Neural progenitor cell (in vitro differentiated cells): ENCODE results near the gene PLEKHJ1. TPM values are rescaled to one million over a fixed set of nuclear protein-coding genes. Genes with fewer than 3 reads are reported as not detected.
A peak's percentile ranks its signal among the peaks of the same experiment; 100 is the strongest.

Experiments used
- DNase-seq: peaks from one replicate; pipeline ENCODE4 v3.0.0-alpha.2; 2016; ENCODE audit warnings: low spot score
- H2AFZ ChIP-seq: fragments of 200-600 bp; sonication (generic); replicated peaks from 2 replicates; pipeline ENCODE4 v1.6.1; 2016; ENCODE audit warnings: antibody characterized with exemption
- H3F3A ChIP-seq: fragments of 200-600 bp; sonication (generic); 2 replicates; pipeline ENCODE4 v1.6.1; 2016; ENCODE audit warnings: antibody characterized with exemption, low read depth
- H3K27ac ChIP-seq: fragments of 200-600 bp; sonication (generic); 2 replicates; pipeline ENCODE4 v1.5.1; 2016; ENCODE audit warnings: mild to moderate bottlenecking
- H3K27me3 ChIP-seq: fragments of 200-600 bp; sonication (generic); 2 replicates; pipeline ENCODE4 v1.6.1; 2016; ENCODE audit warnings: mild to moderate bottlenecking, moderate library complexity
- H3K36me3 ChIP-seq: fragments of 200-600 bp; sonication (generic); 2 replicates; pipeline ENCODE4 v1.5.1; 2016
- H3K4me1 ChIP-seq: fragments of 200-600 bp; sonication (generic); 2 replicates; pipeline ENCODE4 v1.6.1; 2016; ENCODE audit warnings: mixed run types
- H3K4me2 ChIP-seq: fragments of 200-600 bp; sonication (generic); 2 replicates; pipeline ENCODE4 v1.6.1; 2016
- H3K4me3 ChIP-seq: fragments of 200-600 bp; sonication (generic); 2 replicates; pipeline ENCODE4 v1.5.1; 2016
- H3K79me2 ChIP-seq: fragments of 200-600 bp; sonication (generic); 2 replicates; pipeline ENCODE4 v1.6.1; 2016; ENCODE audit warnings: low read depth
- H3K9ac ChIP-seq: fragments of 200-600 bp; sonication (generic); 2 replicates; pipeline ENCODE4 v1.6.1; 2016
- H3K9me3 ChIP-seq: fragments of 200-600 bp; sonication (generic); 2 replicates; pipeline ENCODE4 v1.5.1; 2016; ENCODE audit warnings: low read depth
- H4K20me1 ChIP-seq: fragments of 200-600 bp; sonication (generic); 2 replicates; pipeline ENCODE4 v1.6.1; 2016; ENCODE audit warnings: low read depth
- H3K27ac Mint-ChIP-seq: 3 replicates; pipeline ENCODE4 v1.8.0; 2021; ENCODE audit warnings: mixed read lengths
- H3K27me3 Mint-ChIP-seq: 2 replicates; pipeline ENCODE4 v1.8.0; 2022; ENCODE audit warnings: low read depth, mild to moderate bottlenecking, inconsistent platforms, moderate library complexity, mixed read lengths; ENCODE audit not compliant: insufficient read depth
- H3K36me3 Mint-ChIP-seq: 3 replicates; pipeline ENCODE4 v1.8.0; 2021; ENCODE audit warnings: mixed read lengths
- H3K4me1 Mint-ChIP-seq: 3 replicates; pipeline ENCODE4 v1.8.0; 2021; ENCODE audit warnings: mixed read lengths
- H3K4me3 Mint-ChIP-seq: 3 replicates; pipeline ENCODE4 v1.8.0; 2021; ENCODE audit warnings: mild to moderate bottlenecking, moderate library complexity, mixed read lengths
- H3K9me3 Mint-ChIP-seq: 3 replicates; pipeline ENCODE4 v1.8.0; 2020; ENCODE audit warnings: mixed read lengths
- CTCF ChIP-seq: fragments of 200-600 bp; sonication (generic); IDR thresholded peaks from 2 replicates; pipeline ENCODE4 v1.5.1; 2017; ENCODE audit warnings: antibody characterized with exemption, mild to moderate bottlenecking
- EZH2 ChIP-seq: fragments of 200-600 bp; sonication (generic); IDR thresholded peaks from 2 replicates; pipeline ENCODE4 v1.6.1; 2017; ENCODE audit warnings: antibody characterized with exemption, mild to moderate bottlenecking, moderate library complexity
- EZH2phosphoT487 ChIP-seq: fragments of 200-600 bp; sonication (generic); IDR thresholded peaks from 2 replicates; pipeline ENCODE4 v1.6.1; 2017; ENCODE audit warnings: antibody characterized with exemption
- total RNA-seq: library from RNA; depleted of rRNA; stranded (reverse); fragments of >200 nt; gene quantifications from 2 replicates; pipeline ENCODE4 v1.2.3, GENCODE V29; 2015; ENCODE audit warnings: low replicate concordance

PLEKHJ1 gene
- total RNA-seq, 1 donor from 2014 or later, result 77.6 TPM

GRCh38 chr19:2216361-2217225, 19.5 kb downstream of the PLEKHJ1 start:
- no peaks in the 10 kb centered on the region for H3K4me1 ChIP-seq
- H2AFZ ChIP-seq, result no peak overlapping the region
- H3K27me3 Mint-ChIP-seq, result peaks cover 5% of the 10 kb centered on the region
- H3K4me1 Mint-ChIP-seq, result no peaks in the 10 kb centered on the region
- no peaks in the 10 kb centered on the region for H3K79me2 ChIP-seq
- no peak overlapping the region for H3K9ac ChIP-seq
- H3K27ac ChIP-seq, result no peak overlapping the region
- TF ChIP-seq CTCF, result no peak
- TF ChIP-seq EZH2, result no peak
- no peak for TF ChIP-seq EZH2phosphoT487
- no peak overlapping the region for H3K4me2 ChIP-seq
- no peaks in the 10 kb centered on the region for H3K27me3 ChIP-seq
- no peak overlapping the region for H3K4me3 Mint-ChIP-seq
- H3F3A ChIP-seq, result no peaks in the 10 kb centered on the region
- no peaks in the 10 kb centered on the region for H3K9me3 ChIP-seq
- H3K4me3 ChIP-seq, result no peak overlapping the region
- no peak for DNase-seq
- no peaks in the 10 kb centered on the region for H4K20me1 ChIP-seq
- H3K27ac Mint-ChIP-seq, result no peak overlapping the region
- H3K36me3 Mint-ChIP-seq, result peaks cover 20% of the 10 kb centered on the region
- no peaks in the 10 kb centered on the region for H3K9me3 Mint-ChIP-seq
- H3K36me3 ChIP-seq, result no peaks in the 10 kb centered on the region

- no peak overlapping the region for H3K4me3 ChIP-seq
- no peaks in the 10 kb centered on the region for H3K9me3 Mint-ChIP-seq
- no peak overlapping the region for H3K4me3 Mint-ChIP-seq
- no peaks in the 10 kb centered on the region for H3K36me3 ChIP-seq
- H3K9me3 ChIP-seq, result no peaks in the 10 kb centered on the region
- no peaks in the 10 kb centered on the region for H3K79me2 ChIP-seq
- TF ChIP-seq EZH2phosphoT487 (no peak), CTCF (no peak), EZH2 (no peak)
- H3K27me3 ChIP-seq, result no peaks in the 10 kb centered on the region
- H4K20me1 ChIP-seq, result no peaks in the 10 kb centered on the region
- no peaks in the 10 kb centered on the region for H3F3A ChIP-seq
- DNase-seq, result peak; percentile 44
- peaks cover 7% of the 10 kb centered on the region for H3K27me3 Mint-ChIP-seq
- no peaks in the 10 kb centered on the region for H3K4me1 Mint-ChIP-seq
- no peak overlapping the region for H3K4me2 ChIP-seq
- H2AFZ ChIP-seq, result no peak overlapping the region
- no peak overlapping the region for H3K27ac ChIP-seq
- H3K27ac Mint-ChIP-seq, result no peak overlapping the region
- H3K36me3 Mint-ChIP-seq, result peaks cover 25% of the 10 kb centered on the region
- no peaks in the 10 kb centered on the region for H3K4me1 ChIP-seq
- H3K9ac ChIP-seq, result no peak overlapping the region
Observed at GRCh38 chr19:2215281-2215751, 20.8 kb downstream of the PLEKHJ1 start.

- H3K9me3 ChIP-seq, result no peaks in the 10 kb centered on the region
- H3K27ac Mint-ChIP-seq, result no peak overlapping the region
- no peak for DNase-seq
- no peak overlapping the region for H3K9ac ChIP-seq
- no peaks in the 10 kb centered on the region for H3K79me2 ChIP-seq
- H3K4me2 ChIP-seq, result no peak overlapping the region
- H3K36me3 Mint-ChIP-seq, result peaks cover 23% of the 10 kb centered on the region
- H3K27me3 ChIP-seq, result no peaks in the 10 kb centered on the region
- peaks cover 8% of the 10 kb centered on the region for H3K27me3 Mint-ChIP-seq
- H2AFZ ChIP-seq, result no peak overlapping the region
- H3K4me3 Mint-ChIP-seq, result no peak overlapping the region
- H3K36me3 ChIP-seq, result no peaks in the 10 kb centered on the region
- H3K4me1 ChIP-seq, result no peaks in the 10 kb centered on the region
- H3K9me3 Mint-ChIP-seq, result no peaks in the 10 kb centered on the region
- H3K27ac ChIP-seq, result no peak overlapping the region
- H3F3A ChIP-seq, result no peaks in the 10 kb centered on the region
- TF ChIP-seq EZH2 (no peak), CTCF (no peak), EZH2phosphoT487 (no peak)
- no peaks in the 10 kb centered on the region for H3K4me1 Mint-ChIP-seq
- no peaks in the 10 kb centered on the region for H4K20me1 ChIP-seq
- no peak overlapping the region for H3K4me3 ChIP-seq
Observed at GRCh38 chr19:2214251-2214650, 21.9 kb downstream of the PLEKHJ1 start.
